ENCODE measurements around the gene CYP21A2. TPM values are rescaled to one million over a fixed set of nuclear protein-coding genes. Genes with fewer than 3 reads are reported as not detected.
"Not testable (repeated sequence)": the region's sequence is repeated elsewhere in the genome, so short reads cannot be mapped to it uniquely, and the experiment has no call there.

Gene CYP21A2
- total RNA-seq = 0.04 TPM
- 1 to 10 TPM in 3 of 8 donors, under 1 TPM in 5; 0.20 to 1.9 (median 0.62) TPM for polyA plus RNA-seq (ENCODE audit: insufficient read depth in 1 of 8, insufficient read length in 8 of 8, low replicate concordance in 1 of 8)
- long read RNA-seq, donor 1 = 0 reads
- long read RNA-seq, donor 2 = 0 reads
- long read RNA-seq, donor 3, partial matches to known transcripts = 16 of 19 reads
- long read RNA-seq, donor 3, other reads (novel, unspliced or antisense) = 0 of 19 reads
- long read RNA-seq, donor 4 = 0 reads
- long read RNA-seq, donor 5 = 0 reads
- long read RNA-seq, donor 6 = 0 reads
- long read RNA-seq, donor 7 = 0 reads
- long read RNA-seq, donor 8 = 0 reads
- long read RNA-seq, donor 9, partial matches to known transcripts = 0 of 1 reads
- long read RNA-seq, donor 9, other reads (novel, unspliced or antisense) = 0 of 1 reads
- long read RNA-seq, donor 10 = 0 reads
- long read RNA-seq, donor 11, partial matches to known transcripts = 0 of 2 reads
- long read RNA-seq, donor 11, other reads (novel, unspliced or antisense) = 0 of 2 reads

- not testable (repeated sequence) for H3K27ac ChIP-seq (ENCODE audit: low read length); H3K4me3 ChIP-seq (ENCODE audit: low read length); H3K27me3 ChIP-seq (ENCODE audit: control insufficient read depth, insufficient read depth, low read length); H3K36me3 ChIP-seq (ENCODE audit: control insufficient read depth, insufficient read depth, low read length); DNase-seq; H3K4me1 ChIP-seq (ENCODE audit: control insufficient read depth, insufficient read depth, low read length); H3K9me3 ChIP-seq (replicated peaks; ENCODE audit: control insufficient read depth, low read depth, low read length)
- WGBS (ENCODE audit: insufficient coverage) = 88% methylated on average over 8 of the region's 19 CpGs
Observed at GRCh38 chr6:32037598-32038524, at the start of gene CYP21A2. TSS of gene CYP21A2 (plus strand) at chr6:32038415. CDS start at chr6:32038423, 8 bp downstream.

DNA sequence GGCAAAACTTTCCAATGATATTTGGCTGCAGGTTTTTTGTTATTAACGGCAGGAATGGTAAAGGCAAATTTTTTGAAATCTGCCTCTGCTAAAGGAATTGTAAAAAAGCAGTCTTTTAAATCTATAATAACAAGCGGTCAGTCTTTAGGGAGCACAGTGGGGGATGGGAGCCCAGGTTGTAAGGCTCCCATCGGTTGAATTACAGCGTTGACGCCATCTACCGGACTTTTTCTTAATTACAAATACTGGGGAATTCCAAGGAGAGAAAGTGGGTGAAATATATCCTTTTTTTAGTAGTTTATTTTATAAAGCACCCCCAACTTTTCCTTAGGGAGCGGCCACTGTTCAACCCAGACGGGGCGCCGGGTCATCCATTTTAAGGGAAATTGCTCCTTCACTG lies 48.9 kb upstream of the CYP21A2 start:
- H3K9me3 ChIP-seq (replicated peaks; ENCODE audit: control insufficient read depth, low read depth, low read length); H3K27me3 ChIP-seq (ENCODE audit: control insufficient read depth, insufficient read depth, low read length); H3K27ac ChIP-seq (ENCODE audit: low read length); H3K4me1 ChIP-seq (ENCODE audit: control insufficient read depth, insufficient read depth, low read length); DNase-seq; H3K4me3 ChIP-seq (ENCODE audit: low read length); H3K36me3 ChIP-seq (ENCODE audit: control insufficient read depth, insufficient read depth, low read length): not testable (repeated sequence)
- no CpG with 5 or more reads among the region's 10 CpGs for WGBS (ENCODE audit: insufficient coverage)

DNA sequence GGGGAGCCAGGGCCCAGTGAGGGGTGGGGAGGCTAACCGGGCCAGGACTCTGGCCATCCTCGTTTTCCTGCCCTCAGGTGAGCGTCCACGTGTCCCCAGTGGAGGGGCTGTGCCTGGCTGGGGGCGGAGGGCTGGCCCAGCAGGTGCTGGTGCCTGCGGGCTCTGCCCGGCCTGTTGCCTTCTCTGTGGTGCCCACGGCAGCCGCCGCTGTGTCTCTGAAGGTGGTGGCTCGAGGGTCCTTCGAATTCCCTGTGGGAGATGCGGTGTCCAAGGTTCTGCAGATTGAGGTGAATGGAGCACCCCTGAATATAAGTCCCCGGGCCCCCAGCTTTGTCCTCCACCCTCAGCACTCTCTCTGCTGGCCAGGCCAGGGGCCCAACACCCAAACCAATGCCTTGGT lies 43.8 kb upstream of the CYP21A2 start:
- not testable (repeated sequence) for H3K27me3 ChIP-seq (ENCODE audit: control insufficient read depth, insufficient read depth, low read length); DNase-seq; H3K36me3 ChIP-seq (ENCODE audit: control insufficient read depth, insufficient read depth, low read length); H3K9me3 ChIP-seq (replicated peaks; ENCODE audit: control insufficient read depth, low read depth, low read length); H3K27ac ChIP-seq (ENCODE audit: low read length); H3K4me3 ChIP-seq (ENCODE audit: low read length); H3K4me1 ChIP-seq (ENCODE audit: control insufficient read depth, insufficient read depth, low read length)
- WGBS (ENCODE audit: insufficient coverage) = no CpG with 5 or more reads among the region's 14 CpGs

DNA sequence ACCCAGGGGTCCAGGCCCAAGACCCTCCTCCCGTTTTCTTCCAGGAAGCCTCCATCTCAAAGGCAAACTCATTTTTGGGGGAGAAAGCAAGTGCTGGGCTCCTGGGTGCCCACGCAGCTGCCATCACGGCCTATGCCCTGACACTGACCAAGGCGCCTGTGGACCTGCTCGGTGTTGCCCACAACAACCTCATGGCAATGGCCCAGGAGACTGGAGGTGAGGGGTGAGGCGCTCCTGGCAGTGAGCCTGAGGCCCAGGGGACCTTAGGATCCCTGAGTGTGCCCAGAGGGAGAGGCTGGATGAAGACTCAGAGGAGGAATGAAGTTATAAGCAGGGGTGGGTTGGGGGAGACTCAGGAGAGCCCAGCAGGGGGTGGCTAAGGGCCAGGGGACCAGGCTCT lies 41.8 kb upstream of the CYP21A2 start:
- not testable (repeated sequence) for H3K27ac ChIP-seq (ENCODE audit: low read length); H3K9me3 ChIP-seq (replicated peaks; ENCODE audit: control insufficient read depth, low read depth, low read length); DNase-seq; H3K36me3 ChIP-seq (ENCODE audit: control insufficient read depth, insufficient read depth, low read length); H3K4me1 ChIP-seq (ENCODE audit: control insufficient read depth, insufficient read depth, low read length); H3K27me3 ChIP-seq (ENCODE audit: control insufficient read depth, insufficient read depth, low read length); H3K4me3 ChIP-seq (ENCODE audit: low read length)
- WGBS (ENCODE audit: insufficient coverage) = 90% methylated on average over 4 of the region's 6 CpGs

DNA sequence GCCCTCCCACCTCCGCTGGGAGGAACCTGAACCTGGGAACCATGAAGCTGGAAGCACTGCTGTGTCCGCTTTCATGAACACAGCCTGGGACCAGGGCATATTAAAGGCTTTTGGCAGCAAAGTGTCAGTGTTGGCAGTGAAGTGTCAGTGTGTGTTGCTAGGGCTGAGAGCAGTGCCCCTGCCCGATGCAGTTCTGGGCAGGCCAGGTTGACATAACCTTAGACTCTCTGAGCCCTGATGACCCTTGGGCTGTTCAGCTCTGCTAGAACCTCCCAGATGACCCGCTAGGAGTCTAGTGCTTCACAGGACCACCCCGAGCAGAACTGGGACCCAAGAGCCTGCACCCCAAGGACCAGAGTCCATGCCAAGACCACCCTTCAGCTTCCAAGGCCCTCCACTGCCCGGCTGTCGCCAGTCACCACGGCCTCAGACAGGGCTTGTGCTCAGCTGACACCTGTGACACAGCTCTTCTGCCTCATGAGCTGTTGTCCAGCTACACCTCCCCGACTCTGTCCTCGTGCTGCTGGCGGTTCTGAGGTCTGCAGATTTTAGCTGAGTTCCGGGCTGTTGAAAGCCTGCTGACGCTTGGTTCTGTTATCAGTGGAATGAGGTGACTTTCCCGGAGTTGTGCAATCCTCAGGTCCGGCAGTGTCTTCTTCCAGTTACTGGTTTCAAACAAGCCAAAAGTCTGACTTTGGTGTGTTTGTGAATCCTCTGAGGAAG lies 35.5 kb upstream of the CYP21A2 start:
- not testable (repeated sequence) for DNase-seq; H3K4me1 ChIP-seq (ENCODE audit: control insufficient read depth, insufficient read depth, low read length); H3K27me3 ChIP-seq (ENCODE audit: control insufficient read depth, insufficient read depth, low read length); H3K27ac ChIP-seq (ENCODE audit: low read length); H3K4me3 ChIP-seq (ENCODE audit: low read length); H3K9me3 ChIP-seq (replicated peaks; ENCODE audit: control insufficient read depth, low read depth, low read length); H3K36me3 ChIP-seq (ENCODE audit: control insufficient read depth, insufficient read depth, low read length)
- WGBS (ENCODE audit: insufficient coverage) = no CpG with 5 or more reads among the region's 15 CpGs

DNA sequence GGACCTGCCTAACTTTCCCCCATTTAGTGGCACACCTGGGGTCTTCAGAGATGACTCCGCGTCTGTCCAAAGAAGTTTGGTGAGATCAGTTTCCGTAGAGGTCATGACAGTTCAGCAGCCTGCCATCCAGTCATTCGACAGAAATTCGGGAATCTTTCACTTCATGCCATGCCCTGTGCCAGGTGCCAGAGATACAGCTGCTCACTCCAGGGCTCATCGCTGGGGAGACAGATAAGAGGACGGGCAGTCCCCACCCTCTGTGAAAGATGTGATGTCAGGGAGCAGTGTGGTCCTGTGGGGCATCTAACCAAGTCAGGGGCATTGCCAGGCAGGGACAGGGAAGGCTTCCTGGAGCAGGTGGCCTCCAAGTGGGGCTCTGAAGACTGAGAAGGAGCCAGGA lies 34.9 kb upstream of the CYP21A2 start:
- DNase-seq; H3K9me3 ChIP-seq (replicated peaks; ENCODE audit: control insufficient read depth, low read depth, low read length); H3K4me1 ChIP-seq (ENCODE audit: control insufficient read depth, insufficient read depth, low read length); H3K27ac ChIP-seq (ENCODE audit: low read length); H3K27me3 ChIP-seq (ENCODE audit: control insufficient read depth, insufficient read depth, low read length); H3K4me3 ChIP-seq (ENCODE audit: low read length); H3K36me3 ChIP-seq (ENCODE audit: control insufficient read depth, insufficient read depth, low read length): not testable (repeated sequence)
- no CpG with 5 or more reads among the region's 7 CpGs for WGBS (ENCODE audit: insufficient coverage)

- not testable (repeated sequence) for H3K4me3 ChIP-seq (ENCODE audit: low read length); DNase-seq
Observed at GRCh38 chr6:32004393-32004792, 33.8 kb upstream of the CYP21A2 start.

DNA sequence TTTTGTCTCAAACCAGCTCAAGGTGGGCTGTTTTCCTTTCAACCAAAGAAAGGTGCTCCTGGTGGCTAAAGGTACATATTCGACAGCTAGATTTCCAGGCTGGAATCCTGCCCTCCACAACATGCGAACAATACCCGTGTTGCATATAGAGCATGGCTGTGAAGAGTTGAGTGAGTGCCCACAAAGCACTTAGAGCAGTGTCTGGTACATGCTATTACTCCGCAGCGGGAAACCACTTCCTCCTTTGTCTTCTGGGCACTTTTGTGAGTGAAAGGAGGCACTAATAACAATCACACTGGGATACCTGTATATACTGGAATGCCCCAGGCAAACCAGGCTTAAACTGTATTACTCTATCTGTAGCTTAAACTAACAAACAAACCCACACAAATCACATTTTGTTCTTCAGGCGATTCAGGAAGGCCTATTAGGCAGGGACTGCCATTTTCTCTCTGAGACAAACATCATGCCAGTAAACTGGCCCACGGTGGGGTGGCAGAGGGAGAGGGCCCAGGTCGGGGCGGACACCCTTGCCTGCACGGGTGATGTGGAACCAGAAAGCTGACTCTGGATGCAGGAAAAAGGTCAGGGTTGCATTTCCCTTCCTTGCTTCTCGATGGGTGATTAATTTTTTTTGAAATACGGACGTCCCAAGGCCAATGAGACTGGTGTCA lies 33.2 kb upstream of the CYP21A2 start:
- H3K27me3 ChIP-seq (ENCODE audit: control insufficient read depth, insufficient read depth, low read length); H3K36me3 ChIP-seq (ENCODE audit: control insufficient read depth, insufficient read depth, low read length); H3K9me3 ChIP-seq (replicated peaks; ENCODE audit: control insufficient read depth, low read depth, low read length); H3K27ac ChIP-seq (ENCODE audit: low read length); H3K4me3 ChIP-seq (ENCODE audit: low read length); H3K4me1 ChIP-seq (ENCODE audit: control insufficient read depth, insufficient read depth, low read length); DNase-seq: not testable (repeated sequence)
- 69% methylated on average over 6 of the region's 13 CpGs for WGBS (ENCODE audit: insufficient coverage)

More at GRCh38 chr6:32004393-32004792, 33.8 kb upstream of the CYP21A2 start:
- H3K27ac ChIP-seq (ENCODE audit: low read length); H3K9me3 ChIP-seq (replicated peaks; ENCODE audit: control insufficient read depth, low read depth, low read length); H3K4me1 ChIP-seq (ENCODE audit: control insufficient read depth, insufficient read depth, low read length); H3K27me3 ChIP-seq (ENCODE audit: control insufficient read depth, insufficient read depth, low read length); H3K36me3 ChIP-seq (ENCODE audit: control insufficient read depth, insufficient read depth, low read length): not testable (repeated sequence)
- WGBS (ENCODE audit: insufficient coverage) = no CpG with 5 or more reads among the region's 4 CpGs

- not testable (repeated sequence) for H3K4me3 ChIP-seq (ENCODE audit: low read length); H3K27ac ChIP-seq (ENCODE audit: low read length); H3K9me3 ChIP-seq (replicated peaks; ENCODE audit: control insufficient read depth, low read depth, low read length); H3K27me3 ChIP-seq (ENCODE audit: control insufficient read depth, insufficient read depth, low read length); DNase-seq; H3K36me3 ChIP-seq (ENCODE audit: control insufficient read depth, insufficient read depth, low read length); H3K4me1 ChIP-seq (ENCODE audit: control insufficient read depth, insufficient read depth, low read length)
- WGBS (ENCODE audit: insufficient coverage) = 73% methylated on average over 3 of the region's 9 CpGs
Observed at GRCh38 chr6:32005538-32005880, 32.7 kb upstream of the CYP21A2 start.
